GM12864 (cell line): ENCODE measurements around the gene CLMN.

Source experiments
- DNase-seq: peaks from one replicate; pipeline ENCODE4 v3.0.0-alpha.2; 2011; ENCODE audit warnings: low read depth
- H3K4me3 ChIP-seq: 2 replicates; pipeline ENCODE4 v1.5.1; 2011; ENCODE audit warnings: mild to moderate bottlenecking, low read depth, low read length, control low read depth
- TF ChIP-seq, protein P1 (sequence below): IDR thresholded peaks from 2 replicates; pipeline ENCODE4 v1.5.1; 2011; ENCODE audit warnings: low read depth, mild to moderate bottlenecking, moderate library complexity, low read length, control low read depth, inconsistent platforms; ENCODE audit errors: missing control alignments

CLMN gene

DNA sequence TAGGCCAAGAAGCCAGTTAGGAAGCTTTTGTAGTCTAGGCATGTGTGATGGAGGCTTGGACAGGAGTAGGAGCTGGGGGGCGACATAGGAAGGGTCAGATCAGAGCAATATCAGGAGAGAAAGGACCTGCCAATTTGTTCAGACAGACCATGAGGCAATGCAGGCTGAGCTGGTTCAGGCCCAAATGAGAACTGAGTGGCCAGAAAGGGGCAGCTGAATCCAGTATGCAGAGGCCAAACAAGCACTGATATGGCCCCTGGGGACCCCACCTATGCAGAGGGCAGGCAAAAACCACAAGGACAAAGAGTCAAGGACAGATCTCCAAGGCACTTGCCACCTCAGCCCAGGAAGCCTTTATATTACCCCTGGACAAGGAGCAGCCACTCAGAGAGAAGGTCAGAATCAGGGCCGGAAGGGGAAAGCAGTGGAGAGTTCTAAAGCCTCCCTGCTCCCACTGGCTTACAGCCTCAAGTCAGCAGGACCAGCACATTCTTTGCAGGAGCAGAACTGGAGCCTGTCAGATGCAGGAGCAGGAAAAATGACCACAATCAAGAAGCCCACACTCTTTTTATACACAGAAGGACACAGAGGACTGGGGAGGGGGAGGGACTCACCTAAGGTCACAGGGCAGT is 37.2 kb downstream of the CLMN start:
- no peak overlapping the region for H3K4me3 ChIP-seq
- TF ChIP-seq, protein P1, sequence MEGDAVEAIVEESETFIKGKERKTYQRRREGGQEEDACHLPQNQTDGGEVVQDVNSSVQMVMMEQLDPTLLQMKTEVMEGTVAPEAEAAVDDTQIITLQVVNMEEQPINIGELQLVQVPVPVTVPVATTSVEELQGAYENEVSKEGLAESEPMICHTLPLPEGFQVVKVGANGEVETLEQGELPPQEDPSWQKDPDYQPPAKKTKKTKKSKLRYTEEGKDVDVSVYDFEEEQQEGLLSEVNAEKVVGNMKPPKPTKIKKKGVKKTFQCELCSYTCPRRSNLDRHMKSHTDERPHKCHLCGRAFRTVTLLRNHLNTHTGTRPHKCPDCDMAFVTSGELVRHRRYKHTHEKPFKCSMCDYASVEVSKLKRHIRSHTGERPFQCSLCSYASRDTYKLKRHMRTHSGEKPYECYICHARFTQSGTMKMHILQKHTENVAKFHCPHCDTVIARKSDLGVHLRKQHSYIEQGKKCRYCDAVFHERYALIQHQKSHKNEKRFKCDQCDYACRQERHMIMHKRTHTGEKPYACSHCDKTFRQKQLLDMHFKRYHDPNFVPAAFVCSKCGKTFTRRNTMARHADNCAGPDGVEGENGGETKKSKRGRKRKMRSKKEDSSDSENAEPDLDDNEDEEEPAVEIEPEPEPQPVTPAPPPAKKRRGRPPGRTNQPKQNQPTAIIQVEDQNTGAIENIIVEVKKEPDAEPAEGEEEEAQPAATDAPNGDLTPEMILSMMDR: no peak
- DNase-seq: no peak

DNA sequence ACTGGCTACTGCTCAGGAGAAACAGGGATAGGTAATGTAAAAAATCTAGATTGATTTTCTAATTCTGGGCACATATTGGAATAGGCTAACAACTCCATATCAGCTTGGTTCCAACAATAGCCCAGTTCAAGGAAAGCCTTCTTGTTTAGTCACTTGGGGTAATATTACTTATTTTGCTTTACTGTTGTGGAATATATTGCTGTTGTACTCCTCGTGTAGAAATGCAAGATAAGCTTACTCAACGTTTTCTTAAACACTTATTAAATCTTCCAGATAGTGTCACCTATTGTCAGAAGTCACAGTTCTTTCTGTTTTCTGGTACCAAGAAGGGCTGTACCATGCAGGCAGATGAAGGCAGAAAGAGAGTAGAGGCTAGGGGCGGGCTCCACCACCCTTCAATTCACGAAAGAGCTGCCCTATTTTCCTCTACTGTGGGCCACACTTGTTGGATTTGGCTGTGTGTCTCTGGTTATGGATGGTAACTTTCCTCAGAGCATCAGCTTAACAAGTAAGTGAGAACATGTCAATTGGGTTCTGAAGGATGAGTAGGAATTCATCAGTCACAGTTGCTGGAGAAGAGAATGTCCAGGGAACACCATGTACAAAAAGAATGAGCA is 38.0 kb downstream of the CLMN start:
- H3K4me3 ChIP-seq: no peak overlapping the region
- TF ChIP-seq, protein P1: no peak
- DNase-seq: no peak

DNA sequence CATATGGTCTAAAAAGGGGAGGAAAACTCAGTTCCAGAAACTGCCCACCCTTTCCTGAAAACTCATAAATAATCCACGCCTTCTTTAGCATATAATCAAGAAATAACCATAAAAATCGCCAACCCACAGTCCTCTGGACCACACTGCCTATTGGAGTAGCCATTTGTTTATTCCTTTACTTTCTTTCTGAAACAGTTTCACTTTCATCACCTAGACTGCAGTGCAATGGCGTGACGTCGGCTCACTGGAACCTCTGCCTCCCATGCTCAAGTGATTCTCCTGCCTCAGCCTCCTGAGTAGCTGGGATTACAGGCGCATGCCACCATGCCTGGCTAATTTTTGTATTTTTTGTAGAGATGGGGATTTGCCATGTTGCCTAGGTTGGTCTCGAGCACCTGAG is 44.2 kb downstream of the CLMN start:
- DNase-seq: no peak
- H3K4me3 ChIP-seq: no peak overlapping the region
- TF ChIP-seq, protein P1: no peak

DNA sequence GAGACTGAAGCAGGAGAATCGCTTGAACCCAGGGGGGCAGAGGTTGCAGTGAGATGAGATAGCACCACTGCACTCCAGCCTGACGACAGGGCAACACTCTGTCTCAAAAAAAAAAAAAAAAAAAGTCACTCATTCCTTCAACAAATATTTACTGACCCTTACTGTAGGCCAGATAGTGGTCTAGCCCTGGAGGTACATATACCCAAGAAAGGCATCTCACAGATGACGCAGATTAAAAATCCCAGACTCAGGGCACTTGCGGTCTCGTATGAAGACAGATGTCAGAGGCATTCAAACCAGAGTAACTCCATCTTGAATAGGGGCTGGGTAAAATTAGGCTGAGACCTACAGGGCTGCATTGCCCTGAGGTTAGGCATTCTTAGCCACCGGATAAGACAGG is 44.8 kb downstream of the CLMN start:
- no peak for DNase-seq
- H3K4me3 ChIP-seq: no peak overlapping the region
- TF ChIP-seq, protein P1: no peak

DNA sequence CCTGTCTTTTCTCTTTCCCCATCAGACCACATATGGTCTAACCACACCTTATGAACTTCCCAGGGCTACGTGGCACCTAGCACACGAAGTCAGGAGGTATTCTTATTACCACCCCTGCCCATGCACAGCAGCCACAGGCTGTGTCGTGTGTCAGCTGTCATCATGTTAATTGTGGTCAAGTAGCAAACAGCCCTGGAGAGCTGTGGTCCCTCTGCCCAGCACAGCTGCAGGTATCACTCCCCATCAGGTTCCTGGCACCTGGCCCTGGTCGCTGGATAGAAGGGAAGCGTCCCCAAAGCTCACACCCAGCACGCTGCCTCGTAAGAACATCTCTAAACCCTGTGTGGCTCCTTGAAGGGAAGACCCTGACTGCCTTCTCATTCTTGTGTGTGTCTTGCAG is 45.4 kb downstream of the CLMN start:
- H3K4me3 ChIP-seq: no peak overlapping the region
- no peak for DNase-seq
- TF ChIP-seq, protein P1: no peak

DNA sequence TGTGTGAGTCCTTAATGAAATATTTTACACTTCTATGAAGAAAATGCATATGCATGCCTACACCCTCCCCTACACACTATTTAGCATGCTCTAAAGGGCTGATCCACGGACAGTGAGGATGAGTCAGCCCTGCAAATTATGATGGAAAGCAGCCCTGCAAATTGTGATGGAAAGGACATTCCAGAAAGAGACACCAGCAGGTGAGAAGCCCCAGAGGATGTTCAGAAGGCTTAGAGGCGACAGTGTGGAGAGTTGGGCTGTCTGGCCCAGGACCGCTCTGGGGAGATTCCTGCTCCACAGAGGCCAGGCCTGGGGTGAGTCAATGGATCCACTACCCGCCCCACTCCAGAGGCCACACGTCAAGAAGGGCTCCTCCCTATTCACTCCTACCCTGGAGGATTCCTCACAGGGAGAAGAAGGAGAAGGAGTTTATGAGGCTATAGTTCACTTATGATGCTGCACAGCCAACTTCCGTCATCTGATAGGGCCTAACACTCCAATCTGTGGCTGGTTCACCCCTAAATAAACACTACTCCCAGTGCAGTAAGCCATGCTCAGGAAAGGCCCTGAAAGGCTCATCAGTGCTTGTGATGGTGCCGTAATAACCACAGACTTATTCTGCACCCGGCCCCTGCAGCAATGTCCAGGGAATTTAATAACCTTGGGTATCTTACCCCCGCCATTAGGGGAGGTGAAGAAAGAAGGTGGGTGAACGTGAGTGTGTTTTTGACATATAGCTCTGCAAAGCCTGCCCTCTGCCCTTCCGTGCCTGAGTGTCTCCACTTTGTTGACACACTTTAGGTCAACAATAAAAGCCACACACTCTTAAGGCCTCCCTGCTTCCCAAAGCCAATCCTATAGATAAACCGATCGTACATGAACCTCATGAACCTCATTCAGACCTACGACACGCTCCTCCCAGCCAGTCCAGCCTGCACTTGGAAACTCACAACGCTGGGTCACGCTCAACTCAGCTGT is 46.4 kb downstream of the CLMN start:
- H3K4me3 ChIP-seq: no peak overlapping the region
- TF ChIP-seq, protein P1: no peak
- DNase-seq: no peak
